Activated CD8-positive, alpha-beta memory T cell treated with anti-CD3 and anti-CD28 coated beads, Interleukin-2, amount 10 ng/mL, durations not matched to agents 7 days and 5 days (primary cell): Measurements from ENCODE around the gene NUDT9. TPM values are rescaled to one million over a fixed set of nuclear protein-coding genes. Genes with fewer than 3 reads are reported as not detected.
"Not testable (repeated sequence)": the region's sequence is repeated elsewhere in the genome, so short reads cannot be mapped to it uniquely, and the experiment has no call there.

Experiments
- ATAC-seq: fragments of 150-1000 bp; cut with Tn5 transposase; one replicate; pipeline ENCODE4 v1.10.0; 2021; ENCODE audit warnings: moderate library complexity
- CTCF ChIA-PET: fragments of 350-600 bp; sonication (Branson Sonifier 250); formaldehyde crosslinking; loops from one replicate; lab custom pipeline; 2021; ENCODE audit warnings: antibody characterized with exemption; lab: Charles Lee
- DNase-seq: peaks from one replicate; pipeline ENCODE4 v3.0.0-alpha.2; 2020
- H3K27ac Mint-ChIP-seq: one replicate; pipeline ENCODE4 v1.8.0; 2021; ENCODE audit warnings: mild to moderate bottlenecking, mixed read lengths
- H3K27me3 Mint-ChIP-seq: one replicate; pipeline ENCODE4 v1.8.0; 2021; ENCODE audit warnings: mixed read lengths
- H3K36me3 Mint-ChIP-seq: one replicate; pipeline ENCODE4 v1.8.0; 2021; ENCODE audit warnings: mild to moderate bottlenecking, mixed read lengths
- H3K4me1 Mint-ChIP-seq: one replicate; pipeline ENCODE4 v1.8.0; 2021; ENCODE audit warnings: mixed read lengths
- H3K4me3 Mint-ChIP-seq: one replicate; pipeline ENCODE4 v1.8.0; 2021; ENCODE audit warnings: mild to moderate bottlenecking, moderate library complexity, mixed read lengths
- H3K9me3 Mint-ChIP-seq: one replicate; pipeline ENCODE4 v1.8.0; 2022; ENCODE audit warnings: low read depth, mixed read lengths
- total RNA-seq, 2 experiments: library from RNA; stranded (reverse); gene quantifications; one replicate each; pipeline ENCODE4 v1.2.3, GENCODE V29; 2021

NUDT9 gene
- total RNA-seq, 2 experiments from 2014 or later: 8.1 to 9.6 TPM

DNA sequence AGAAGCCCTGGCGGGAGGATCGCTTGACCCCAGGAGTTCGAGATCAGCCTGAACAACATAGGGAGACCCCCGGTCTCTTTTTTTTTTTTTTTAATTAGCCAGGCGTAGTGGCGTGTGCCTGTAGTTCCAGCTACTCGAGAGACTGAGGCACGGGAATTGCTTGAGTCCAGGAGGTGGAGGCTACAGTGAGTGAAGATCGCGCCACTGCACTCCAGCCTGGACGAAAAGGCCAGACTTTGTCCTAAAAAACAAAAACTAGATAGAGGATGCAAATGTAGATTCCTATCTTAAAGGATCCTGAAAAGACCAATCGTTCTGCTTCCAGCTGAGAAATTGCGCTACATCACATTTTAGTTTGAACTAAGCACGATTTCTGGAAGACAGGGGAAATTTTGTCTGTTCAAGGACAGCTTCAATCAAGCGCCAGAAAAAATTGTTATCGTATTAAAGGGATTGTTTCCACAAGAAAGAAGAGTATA is 30.8 kb upstream of the NUDT9 start:
- Mint-ChIP-seq H3K27ac (peak overlapping the region; percentile 84), H3K36me3 (peaks cover 20% of the 10 kb centered on the region), H3K9me3 (no peaks in the 10 kb centered on the region), H3K4me1 (peaks cover 34% of the 10 kb centered on the region), H3K4me3 (peak overlapping the region; percentile 81), H3K27me3 (no peaks in the 10 kb centered on the region)
- peak; percentile 20 for ATAC-seq
- CTCF ChIA-PET: interaction anchor here (0.9 to 5.8 kb wide), 6 partner anchors 9 to 77 kb away, joined by 3 to 39 read pairs (median 8); partner anchors contain the start of gene NUDT9
- no peak for DNase-seq

DNA sequence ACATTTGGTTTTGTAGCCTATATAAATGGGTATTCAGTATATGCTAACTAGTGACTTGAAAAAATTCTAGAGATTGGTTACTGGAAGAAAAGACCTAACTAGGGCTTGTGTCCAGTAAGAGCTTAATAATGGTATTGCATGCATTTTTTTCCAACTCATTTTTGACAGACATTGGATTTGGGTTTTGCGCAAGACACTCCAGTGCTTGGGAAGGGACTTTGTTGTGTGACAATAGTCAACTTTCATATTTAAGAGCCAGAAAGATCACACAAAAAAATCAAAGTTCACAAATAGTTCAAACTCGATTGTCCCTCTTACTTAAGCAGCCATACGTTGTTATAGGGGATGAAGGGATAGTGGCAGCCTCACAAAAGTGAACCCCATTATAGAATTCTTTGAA is 30.2 kb upstream of the NUDT9 start:
- H3K9me3 Mint-ChIP-seq: no peaks in the 10 kb centered on the region
- CTCF ChIA-PET: interaction anchor here (0.9 to 5.8 kb wide), 3 partner anchors 8 to 76 kb away, joined by 5 to 39 read pairs (median 6); no protein-coding TSS in a partner anchor
- no peak for ATAC-seq
- no peak overlapping the region for H3K27ac Mint-ChIP-seq
- H3K36me3 Mint-ChIP-seq: peaks cover 19% of the 10 kb centered on the region
- H3K4me1 Mint-ChIP-seq: peaks cover 30% of the 10 kb centered on the region
- H3K4me3 Mint-ChIP-seq: no peak overlapping the region
- DNase-seq: no peak
- no peaks in the 10 kb centered on the region for H3K27me3 Mint-ChIP-seq

DNA sequence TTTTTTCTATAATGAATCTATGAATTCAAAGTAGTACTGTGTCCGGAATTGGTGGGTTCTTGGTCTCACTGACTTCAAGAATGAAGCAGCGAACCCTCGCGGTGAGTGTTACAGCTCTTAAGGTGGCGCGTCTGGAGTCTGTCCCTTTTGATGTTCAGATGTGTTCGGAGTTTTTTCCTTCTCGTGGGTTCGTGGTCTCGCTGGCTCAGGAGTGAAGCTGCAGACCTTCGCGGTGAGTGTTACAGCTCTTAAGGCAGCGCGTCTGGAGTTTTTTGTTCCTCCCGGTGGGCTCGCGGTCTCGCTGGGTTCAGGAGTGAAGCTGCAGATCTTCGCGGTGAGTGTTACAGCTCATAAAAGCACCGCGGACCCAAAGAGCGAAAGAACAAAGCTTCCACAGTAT is 27.3 kb upstream of the NUDT9 start:
- CTCF ChIA-PET: interaction anchor here (1.3 to 2.4 kb wide), 3 partner anchors 19 to 25 kb away, joined by 3 to 6 read pairs (median 4); no protein-coding TSS in a partner anchor
- not testable (repeated sequence) for H3K27me3 Mint-ChIP-seq, H3K4me1 Mint-ChIP-seq, H3K36me3 Mint-ChIP-seq, ATAC-seq, H3K9me3 Mint-ChIP-seq, DNase-seq
- peak overlapping the region; percentile 60 for H3K27ac Mint-ChIP-seq
- H3K4me3 Mint-ChIP-seq: peak overlapping the region; percentile 67

DNA sequence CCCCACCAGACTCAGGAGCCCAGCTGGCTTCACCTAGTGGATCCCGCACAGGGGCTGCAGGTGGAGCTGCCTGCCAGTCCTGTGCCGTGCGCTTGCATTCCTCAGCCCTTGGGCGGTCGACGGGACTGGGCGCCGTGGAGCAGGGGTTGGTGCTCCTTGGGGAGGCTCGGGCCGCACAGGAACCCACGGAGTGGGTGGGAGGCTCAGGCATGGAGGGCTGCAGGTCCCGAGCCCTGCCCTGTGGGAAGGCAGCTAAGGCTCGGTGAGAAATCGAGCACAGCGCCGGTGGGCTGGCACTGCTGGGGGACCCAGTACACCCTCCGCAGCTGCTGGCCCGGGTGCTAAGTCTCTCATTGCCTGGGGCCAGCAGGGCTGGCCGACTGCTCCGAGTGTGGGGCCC is 26.5 kb upstream of the NUDT9 start:
- H3K36me3 Mint-ChIP-seq, H3K4me3 Mint-ChIP-seq, H3K27me3 Mint-ChIP-seq, DNase-seq, H3K27ac Mint-ChIP-seq, ATAC-seq, H3K9me3 Mint-ChIP-seq, H3K4me1 Mint-ChIP-seq: not testable (repeated sequence)
- CTCF ChIA-PET: interaction anchor here (2.4 kb wide), 1 partner anchor 21 kb away, joined by 6 read pairs; no protein-coding TSS in a partner anchor

DNA sequence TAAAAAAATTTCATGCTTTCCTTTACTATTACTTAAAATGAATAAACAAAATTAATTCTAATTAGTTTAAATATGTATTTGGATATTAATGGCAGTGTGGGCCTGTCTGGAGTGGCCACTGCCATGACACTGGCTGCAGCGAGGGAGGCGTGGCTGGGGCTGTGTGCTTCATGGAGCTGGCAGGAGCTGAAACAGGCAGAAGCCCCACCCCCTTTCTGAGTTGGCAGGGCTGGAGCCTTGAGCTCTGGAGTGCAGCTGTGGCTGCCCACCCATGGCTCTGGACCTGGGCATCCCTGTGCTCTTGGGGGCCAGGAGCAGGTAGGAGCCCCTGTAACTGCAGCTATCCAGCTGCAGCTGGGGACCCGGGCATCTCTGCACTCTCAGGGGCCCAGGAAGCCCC is 23.2 kb upstream of the NUDT9 start:
- ATAC-seq: no peak
- no peak for DNase-seq
- H3K4me3 Mint-ChIP-seq: no peak overlapping the region
- CTCF ChIA-PET: interaction anchor here (0.6 to 1.3 kb wide), 2 partner anchors 24 to 454 kb away, joined by 3 to 4 read pairs; partner anchors contain the start of gene NUDT9
- no peaks in the 10 kb centered on the region for H3K4me1 Mint-ChIP-seq
- no peaks in the 10 kb centered on the region for H3K9me3 Mint-ChIP-seq
- peaks cover 2% of the 10 kb centered on the region for H3K27me3 Mint-ChIP-seq
- no peaks in the 10 kb centered on the region for H3K36me3 Mint-ChIP-seq
- no peak overlapping the region for H3K27ac Mint-ChIP-seq

DNA sequence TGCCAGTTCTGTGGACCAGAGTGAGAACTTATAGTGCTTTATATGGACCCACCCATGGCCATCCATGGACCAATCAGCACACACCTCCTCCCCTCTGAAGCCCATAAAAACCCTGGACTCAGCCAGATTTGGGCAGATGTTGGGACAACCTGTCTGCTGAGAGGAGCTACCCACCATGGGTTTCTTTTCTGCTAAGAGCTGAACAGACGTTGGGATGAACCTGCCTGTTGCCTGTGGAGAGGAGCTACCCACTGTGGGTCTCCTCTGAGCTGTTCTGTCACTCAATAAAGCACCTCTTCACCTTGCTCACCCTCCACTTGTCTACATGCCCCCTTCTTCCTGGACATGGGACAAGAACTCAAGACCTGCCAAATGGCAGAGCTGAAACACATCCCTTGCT is 22.4 kb upstream of the NUDT9 start:
- DNase-seq (no peak), ATAC-seq (no peak)
- CTCF ChIA-PET: interaction anchor here (0.8 to 2.0 kb wide), 3 partner anchors 8 to 24 kb away, joined by 5 to 6 read pairs (median 6); partner anchors contain the start of gene HSD17B11
- no peaks in the 10 kb centered on the region for H3K9me3 Mint-ChIP-seq
- H3K4me1 Mint-ChIP-seq: no peaks in the 10 kb centered on the region
- no peak overlapping the region for H3K4me3 Mint-ChIP-seq
- H3K27me3 Mint-ChIP-seq: peaks cover 3% of the 10 kb centered on the region
- no peak overlapping the region for H3K27ac Mint-ChIP-seq
- H3K36me3 Mint-ChIP-seq: no peaks in the 10 kb centered on the region

DNA sequence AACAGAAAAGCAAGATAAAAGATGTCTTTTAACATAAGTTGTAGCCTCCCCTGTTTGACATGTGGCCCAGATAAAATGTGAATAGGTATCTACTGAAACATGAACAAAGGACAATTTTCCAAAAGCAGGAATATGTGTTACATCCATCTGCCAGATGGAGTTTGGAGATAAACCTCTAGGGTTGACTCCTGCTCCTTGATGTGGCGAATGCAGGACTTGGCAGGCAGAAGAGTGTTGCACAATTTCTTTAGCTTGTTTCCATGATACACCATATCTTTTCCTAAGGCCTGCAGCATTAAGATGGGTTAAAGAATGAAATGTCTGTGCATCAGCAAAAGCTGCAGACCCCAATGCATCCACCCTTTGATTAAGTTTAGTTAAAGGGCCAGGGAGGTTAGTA is 18.6 kb upstream of the NUDT9 start:
- H3K27ac Mint-ChIP-seq, H3K4me3 Mint-ChIP-seq, H3K36me3 Mint-ChIP-seq, H3K27me3 Mint-ChIP-seq, H3K9me3 Mint-ChIP-seq, ATAC-seq, DNase-seq, CTCF ChIA-PET: not testable (repeated sequence)
- H3K4me1 Mint-ChIP-seq: peaks cover 18% of the 10 kb centered on the region

DNA sequence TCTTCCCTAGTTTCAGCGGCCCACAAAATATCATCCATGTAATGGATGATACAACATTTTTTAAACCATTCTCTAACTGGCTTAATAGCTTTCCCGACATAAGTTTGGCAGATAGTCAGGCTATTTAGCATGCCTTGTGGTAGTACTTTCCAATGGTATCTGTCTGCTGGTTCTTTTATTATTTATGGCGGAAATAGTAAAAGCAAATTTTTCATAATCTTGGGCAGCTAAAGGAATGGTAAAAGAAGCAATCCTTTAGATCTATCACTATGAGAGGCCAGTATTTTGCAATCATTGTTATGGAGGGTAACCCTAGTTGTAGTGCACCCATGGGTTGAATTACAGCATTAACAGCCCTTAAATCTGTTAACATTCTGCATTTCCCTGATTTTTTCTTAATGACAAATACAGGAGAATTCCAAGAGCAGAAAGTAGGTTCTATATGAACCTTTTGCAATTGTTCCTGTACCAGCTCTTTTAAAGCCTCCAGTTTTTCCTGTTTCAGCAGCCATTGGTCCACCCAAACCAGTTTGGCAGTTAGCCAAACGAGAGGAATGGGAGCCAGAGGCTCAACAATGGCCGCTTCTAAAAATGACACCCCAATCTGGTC is 17.1 kb upstream of the NUDT9 start:
- Mint-ChIP-seq H3K4me3 (no peak overlapping the region), H3K36me3 (no peaks in the 10 kb centered on the region), H3K27ac (no peak overlapping the region), H3K9me3 (no peaks in the 10 kb centered on the region), H3K4me1 (peaks cover 18% of the 10 kb centered on the region), H3K27me3 (peaks cover 6% of the 10 kb centered on the region)
- ATAC-seq: no peak
- CTCF ChIA-PET: no interaction called here
- DNase-seq: no peak

DNA sequence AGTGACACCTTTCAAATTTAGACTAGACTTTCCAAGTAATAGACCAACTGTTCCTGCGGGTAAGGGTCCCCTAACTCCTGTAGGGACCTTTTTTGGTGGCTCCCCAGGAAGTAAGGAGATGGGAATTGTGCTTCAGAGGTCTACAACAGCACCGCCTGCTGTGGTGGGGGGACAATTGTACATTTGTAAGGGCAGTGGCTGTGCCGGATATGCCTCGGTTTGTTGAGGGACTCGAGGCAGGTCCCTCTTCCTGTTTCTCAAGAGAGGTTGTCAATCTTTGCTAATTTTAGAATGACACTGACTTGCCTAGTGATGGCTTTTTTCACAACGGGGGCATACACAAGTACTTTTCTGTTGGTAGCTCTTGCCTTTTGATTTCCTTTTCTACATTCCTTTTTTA is 15.9 kb upstream of the NUDT9 start:
- ATAC-seq: peak; percentile 33
- no peaks in the 10 kb centered on the region for H3K36me3 Mint-ChIP-seq
- CTCF ChIA-PET: interaction anchor here (1.3 to 1.8 kb wide), 2 partner anchors 16 to 30 kb away, joined by 3 to 6 read pairs; partner anchors contain the start of gene HSD17B11
- no peaks in the 10 kb centered on the region for H3K9me3 Mint-ChIP-seq
- H3K27me3 Mint-ChIP-seq: peaks cover 11% of the 10 kb centered on the region
- no peak overlapping the region for H3K27ac Mint-ChIP-seq
- H3K4me3 Mint-ChIP-seq: no peak overlapping the region
- H3K4me1 Mint-ChIP-seq: peaks cover 18% of the 10 kb centered on the region
- no peak for DNase-seq

DNA sequence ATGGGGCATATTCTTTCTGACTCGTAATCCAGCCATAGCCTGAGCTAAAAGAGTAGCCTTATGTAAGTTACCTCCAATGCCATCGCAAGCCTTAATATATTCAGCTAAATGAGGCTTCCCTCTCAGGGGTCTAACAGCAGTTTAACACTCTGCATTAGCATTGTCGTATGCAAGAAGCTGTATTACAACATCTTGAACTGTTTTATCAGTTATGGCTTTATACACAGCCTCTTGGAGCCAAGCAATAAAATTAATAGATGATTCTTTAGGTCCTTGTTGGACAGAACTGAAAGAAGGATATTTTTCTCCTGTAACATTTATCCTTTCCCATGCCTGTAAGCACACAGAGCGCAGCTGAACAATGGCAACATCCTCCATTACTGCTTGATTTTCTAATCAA is 15.5 kb upstream of the NUDT9 start:
- H3K36me3 Mint-ChIP-seq, ATAC-seq, H3K9me3 Mint-ChIP-seq, H3K27ac Mint-ChIP-seq, H3K4me3 Mint-ChIP-seq, DNase-seq: not testable (repeated sequence)
- Mint-ChIP-seq H3K4me1 (peaks cover 18% of the 10 kb centered on the region), H3K27me3 (peaks cover 11% of the 10 kb centered on the region)
- CTCF ChIA-PET: interaction anchor here (0.9 to 1.8 kb wide), 4 partner anchors 13 to 31 kb away, joined by 3 to 6 read pairs (median 4); partner anchors contain the start of gene HSD17B11

DNA sequence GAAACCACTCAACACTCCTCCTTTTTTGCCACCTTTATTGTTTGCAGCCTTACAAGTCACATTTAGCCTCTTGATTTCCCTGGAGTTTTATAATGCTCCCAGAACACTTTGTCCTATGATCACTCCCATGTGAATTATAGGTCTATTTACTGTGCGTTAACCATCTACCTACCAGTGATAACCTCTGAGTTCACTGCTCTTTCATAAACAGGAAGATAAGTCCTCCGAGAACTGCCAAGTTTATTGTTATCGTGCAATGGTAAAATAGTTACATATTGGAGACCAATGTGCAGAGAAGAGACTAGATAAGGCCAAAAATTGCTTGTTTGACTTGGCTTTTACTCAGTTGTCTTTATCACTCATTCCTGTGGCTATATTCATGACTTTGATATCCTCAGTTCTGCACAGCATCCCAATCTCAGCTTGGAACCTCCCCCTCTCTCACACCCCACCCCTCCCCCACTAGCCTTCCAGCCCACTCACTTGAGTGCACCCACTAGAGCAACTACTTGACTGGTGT is 12.9 kb upstream of the NUDT9 start:
- peaks cover 8% of the 10 kb centered on the region for H3K27me3 Mint-ChIP-seq
- no peaks in the 10 kb centered on the region for H3K36me3 Mint-ChIP-seq
- CTCF ChIA-PET: no interaction called here
- DNase-seq (no peak), ATAC-seq (no peak)
- H3K27ac Mint-ChIP-seq: no peak overlapping the region
- no peaks in the 10 kb centered on the region for H3K9me3 Mint-ChIP-seq
- peaks cover 18% of the 10 kb centered on the region for H3K4me1 Mint-ChIP-seq
- H3K4me3 Mint-ChIP-seq: no peak overlapping the region

DNA sequence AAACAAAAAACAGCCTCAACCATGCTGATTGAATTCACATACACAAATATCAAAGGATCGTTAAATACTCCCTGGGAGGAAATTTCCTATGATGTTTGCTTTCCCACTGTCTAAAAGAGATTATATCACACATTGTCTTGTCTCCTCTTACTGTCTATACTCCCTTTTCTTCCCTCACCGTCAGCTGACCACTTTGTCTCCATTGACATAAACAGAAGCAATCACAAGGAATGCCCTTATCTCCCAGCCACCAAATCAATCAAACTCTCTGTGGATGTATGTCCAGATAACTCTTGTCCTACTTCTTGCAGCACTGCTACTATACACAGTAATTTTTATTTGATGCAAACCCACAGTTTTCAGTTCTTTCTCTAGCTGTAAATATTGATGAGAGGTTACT is 12.2 kb upstream of the NUDT9 start:
- Mint-ChIP-seq H3K36me3 (no peaks in the 10 kb centered on the region), H3K9me3 (no peaks in the 10 kb centered on the region), H3K4me1 (peaks cover 18% of the 10 kb centered on the region), H3K27me3 (peaks cover 8% of the 10 kb centered on the region), H3K4me3 (no peak overlapping the region), H3K27ac (no peak overlapping the region)
- CTCF ChIA-PET: no interaction called here
- ATAC-seq (no peak), DNase-seq (no peak)

DNA sequence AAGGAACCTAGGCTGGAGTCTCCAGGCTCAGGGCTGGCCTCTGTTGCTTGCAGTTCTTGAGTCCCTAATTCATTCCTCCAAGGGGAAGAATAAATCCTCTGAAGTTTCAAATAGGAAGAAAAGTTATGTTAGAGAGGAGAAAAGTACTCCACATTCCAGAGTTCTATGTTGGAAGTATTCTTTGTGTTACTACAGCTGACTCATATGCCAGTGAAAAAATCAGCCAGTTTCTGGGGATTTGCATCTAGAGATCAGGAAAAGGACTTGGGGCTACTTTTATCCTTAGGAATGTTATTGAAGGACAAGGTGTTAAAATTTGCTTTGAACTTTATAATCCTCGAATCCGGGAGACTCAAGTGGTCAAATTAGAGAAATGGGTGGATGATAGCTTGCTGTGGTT is 11.7 kb upstream of the NUDT9 start:
- peaks cover 8% of the 10 kb centered on the region for H3K27me3 Mint-ChIP-seq
- no peak overlapping the region for H3K27ac Mint-ChIP-seq
- no peaks in the 10 kb centered on the region for H3K36me3 Mint-ChIP-seq
- peaks cover 18% of the 10 kb centered on the region for H3K4me1 Mint-ChIP-seq
- no peaks in the 10 kb centered on the region for H3K9me3 Mint-ChIP-seq
- CTCF ChIA-PET: interaction anchor here (0.7 kb wide), 1 partner anchor 16 kb away, joined by 3 read pairs; no protein-coding TSS in a partner anchor
- ATAC-seq (no peak), DNase-seq (no peak)
- no peak overlapping the region for H3K4me3 Mint-ChIP-seq
